IPS DF 4.7 (cell line): Measurements from ENCODE around the gene CYFIP2.

Experiments
- DNase-seq: peaks from one replicate; pipeline ENCODE4 v3.0.0-alpha.2; 2013; ENCODE audit warnings: low spot score; ENCODE audit errors: extremely low read depth

CYFIP2 gene

DNA sequence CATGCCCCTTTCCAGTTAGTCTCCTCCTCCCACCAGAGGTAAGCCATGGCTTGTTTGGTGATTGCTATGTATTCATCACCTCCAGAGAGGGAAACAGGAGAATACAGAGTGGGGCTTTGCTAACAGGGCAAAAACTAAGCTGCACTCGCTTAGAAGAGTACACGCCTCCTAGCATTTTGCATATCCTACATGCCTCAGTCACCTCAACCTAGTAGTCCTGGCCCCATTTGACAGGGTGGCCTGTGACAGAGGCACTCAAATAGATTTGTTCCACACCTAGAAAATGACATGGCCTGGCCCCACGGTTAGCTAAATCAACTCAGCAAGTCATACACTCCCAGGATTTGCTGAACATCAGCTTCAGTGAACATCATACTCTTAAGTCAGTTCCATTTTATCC, 90.7 kb downstream of the CYFIP2 start:
- DNase-seq, result no peak

DNA sequence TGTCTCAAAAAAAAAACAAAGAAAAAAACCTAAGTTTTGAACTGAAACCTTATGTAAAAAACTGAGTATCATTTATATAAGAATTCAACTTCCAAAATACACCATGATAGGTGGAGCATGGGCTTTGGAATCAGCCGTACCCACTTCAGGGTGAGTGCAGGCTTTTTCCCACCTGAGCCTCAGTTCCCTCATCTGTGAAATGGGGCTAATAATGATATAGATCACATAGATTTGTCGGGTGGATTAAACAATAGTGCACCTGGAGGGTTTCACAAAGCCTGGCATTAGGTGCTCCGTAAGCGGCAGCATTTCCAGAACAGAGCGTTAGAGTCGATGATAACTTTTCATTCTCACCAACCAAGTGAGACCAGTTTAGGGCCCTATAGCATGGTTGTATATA, 91.9 kb downstream of the CYFIP2 start:
- no peak for DNase-seq

DNA sequence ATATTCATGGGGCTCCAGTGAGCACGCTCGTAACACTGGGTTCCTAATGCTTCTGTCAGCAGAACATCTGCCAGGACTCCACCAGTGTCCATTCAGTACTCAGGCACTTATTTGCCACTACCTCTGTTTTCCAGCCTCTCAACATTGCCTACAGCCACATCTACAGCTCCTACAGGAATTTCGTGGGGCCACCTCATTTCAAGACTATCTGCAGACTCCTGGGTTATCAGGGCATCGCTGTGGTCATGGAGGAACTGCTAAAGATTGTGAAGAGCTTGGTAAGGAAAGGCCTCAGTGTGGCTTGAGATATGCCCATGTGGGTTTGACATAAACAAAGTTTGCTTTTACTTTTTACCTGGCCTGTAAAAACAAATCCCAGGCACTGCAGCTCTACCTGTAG, 92.9 kb downstream of the CYFIP2 start:
- DNase-seq, result no peak

DNA sequence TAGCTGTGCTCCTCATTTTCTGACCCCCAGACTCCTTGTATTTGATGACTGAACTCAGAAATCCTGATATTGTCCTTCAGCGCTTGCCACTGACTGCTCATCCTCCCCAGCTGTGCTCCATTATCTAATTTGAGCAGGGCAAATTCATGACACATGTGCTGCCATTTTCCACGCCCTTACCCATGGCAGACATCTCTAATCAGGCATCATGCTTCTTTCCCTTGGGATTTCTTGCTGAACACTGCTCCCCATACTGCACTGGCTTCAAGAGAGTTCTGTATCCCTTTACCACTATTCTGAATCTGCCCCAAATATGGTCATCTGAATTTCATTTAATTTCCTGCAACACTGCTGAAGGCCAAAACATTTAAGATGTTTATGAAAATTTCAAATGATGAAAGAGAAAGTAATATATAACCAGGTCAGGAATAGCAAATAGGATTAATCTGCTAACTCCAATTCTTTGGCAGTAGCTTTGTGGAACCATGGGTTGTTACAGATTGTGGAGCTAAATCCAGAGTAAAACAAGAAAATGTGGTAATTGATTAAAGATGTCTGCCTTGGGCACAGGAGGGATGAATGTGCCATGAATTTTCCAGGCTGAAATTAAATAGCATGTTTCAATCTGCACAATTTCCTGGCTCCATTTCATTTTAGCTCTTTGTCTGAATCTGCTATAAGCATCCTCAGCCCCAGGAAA, 93.6 kb downstream of the CYFIP2 start:
- DNase-seq, result no peak

DNA sequence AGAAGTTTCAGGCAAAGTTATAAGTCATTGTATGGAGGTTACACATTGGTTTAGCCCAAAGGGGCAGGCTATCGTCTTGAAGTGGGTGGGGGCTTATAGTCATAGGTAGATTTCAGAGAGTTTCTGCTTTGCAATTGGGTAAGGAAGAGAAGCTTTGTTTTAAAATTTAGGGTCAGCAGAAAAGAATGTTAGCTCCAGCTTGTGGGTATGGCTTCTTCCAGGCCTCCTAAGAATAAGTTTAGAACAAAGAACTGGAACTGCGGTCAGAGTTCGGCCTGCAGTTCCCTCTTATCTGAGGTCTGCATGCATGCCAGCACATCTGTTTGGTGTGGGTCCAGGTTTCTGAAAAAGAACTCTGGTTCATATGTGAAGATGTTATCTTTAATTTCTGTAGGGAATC, 96.1 kb downstream of the CYFIP2 start:
- DNase-seq, result no peak

DNA sequence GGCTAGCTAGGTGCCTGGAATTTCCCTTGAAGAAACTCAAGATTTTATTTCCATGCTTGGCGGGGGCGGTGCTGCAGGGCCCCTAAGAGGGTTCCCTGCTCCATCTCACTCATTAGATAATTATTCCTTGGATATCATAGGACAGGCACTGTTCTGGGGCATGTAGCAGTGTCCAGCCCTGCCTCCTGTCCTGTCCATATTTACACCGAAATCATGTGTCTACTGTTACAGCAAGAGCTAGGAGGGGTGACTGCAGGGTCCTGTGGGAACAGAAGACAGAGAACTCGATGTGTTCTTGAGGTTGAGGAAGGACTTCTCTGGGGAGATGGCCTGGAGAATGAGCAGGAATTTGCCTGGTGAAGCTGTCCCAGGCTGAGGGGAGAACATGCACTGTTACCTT, 96.6 kb downstream of the CYFIP2 start:
- DNase-seq, result no peak

DNA sequence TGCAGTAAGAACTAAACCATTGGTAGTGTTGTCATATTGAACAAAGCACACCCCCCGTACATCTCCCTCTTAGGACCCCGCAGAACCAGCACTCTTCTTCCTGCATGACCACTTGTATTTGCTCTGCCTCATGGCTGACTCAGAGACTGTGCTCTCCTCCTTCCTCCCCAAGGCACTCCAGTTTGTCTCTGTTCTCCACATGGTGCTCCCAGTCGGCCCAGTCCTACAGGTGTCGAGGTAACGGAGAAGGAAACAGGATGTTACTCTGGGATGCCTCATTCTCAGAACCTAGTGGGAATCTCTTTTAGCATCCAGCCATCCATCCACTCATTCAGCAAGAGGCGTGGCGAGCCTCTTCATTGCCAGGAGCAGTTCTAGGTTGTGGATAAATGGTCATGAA, 97.1 kb downstream of the CYFIP2 start:
- DNase-seq, result no peak

DNA sequence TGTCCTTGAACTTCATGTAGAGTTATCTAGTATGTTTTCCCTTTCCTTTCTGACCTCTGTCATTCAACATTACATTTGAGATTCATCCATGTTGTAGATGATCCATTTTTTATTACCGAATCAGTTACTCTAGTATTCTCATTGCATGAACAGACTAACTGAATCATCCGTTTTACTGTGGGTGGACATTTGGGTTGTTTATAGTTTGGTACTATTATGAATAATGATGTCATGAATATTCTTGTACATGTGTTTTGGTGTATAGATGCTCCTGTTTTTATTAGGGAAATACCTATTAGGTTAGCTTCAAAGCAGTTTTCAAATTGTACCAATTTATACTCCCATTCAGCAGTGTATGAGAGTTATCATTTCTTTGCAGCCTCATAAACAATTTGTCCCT, 99.8 kb downstream of the CYFIP2 start:
- no peak for DNase-seq

DNA sequence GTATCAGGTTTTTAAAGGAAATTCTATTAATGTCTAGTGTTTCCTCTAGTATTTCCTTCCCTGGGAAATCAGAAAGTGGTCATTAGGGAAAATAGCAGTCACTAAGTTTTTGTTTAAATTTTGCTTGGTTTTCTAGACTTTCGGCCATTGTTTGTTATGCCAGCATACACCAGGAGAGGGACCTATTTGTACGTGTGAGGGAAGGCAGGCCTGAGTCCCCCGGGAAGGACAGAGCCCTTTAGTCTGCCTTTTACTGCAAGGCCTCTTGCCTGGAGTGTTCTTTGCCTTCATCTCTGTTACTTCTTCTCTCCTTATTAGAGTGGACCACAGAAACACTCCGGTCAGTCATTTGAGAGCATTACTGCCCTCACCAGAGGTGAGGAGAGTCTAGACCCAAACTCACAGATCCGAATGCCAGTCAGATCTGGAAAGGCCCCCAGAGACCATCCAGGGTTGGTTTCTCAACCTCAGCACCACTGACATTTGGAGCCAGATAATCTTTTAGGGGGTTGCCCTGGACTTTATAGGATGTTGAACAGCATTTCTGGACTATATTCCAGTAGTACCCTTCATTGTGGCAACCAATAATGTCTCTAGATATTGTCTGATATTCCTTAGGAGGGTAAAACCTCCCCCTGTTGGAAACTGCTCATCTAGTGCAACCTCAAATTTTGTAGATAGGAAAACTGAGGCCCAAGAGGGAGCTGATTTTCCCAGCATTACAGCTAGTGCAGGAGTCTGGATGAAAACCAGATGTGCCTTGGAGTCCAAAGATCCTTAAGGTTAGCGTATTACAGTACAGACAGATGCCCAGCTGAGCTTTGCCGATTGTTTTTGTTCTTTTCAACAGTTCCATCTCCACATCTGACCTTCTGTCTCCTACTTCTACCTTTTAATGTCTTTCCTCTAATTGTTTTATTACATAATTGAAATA, 101.1 kb downstream of the CYFIP2 start:
- no peak for DNase-seq

DNA sequence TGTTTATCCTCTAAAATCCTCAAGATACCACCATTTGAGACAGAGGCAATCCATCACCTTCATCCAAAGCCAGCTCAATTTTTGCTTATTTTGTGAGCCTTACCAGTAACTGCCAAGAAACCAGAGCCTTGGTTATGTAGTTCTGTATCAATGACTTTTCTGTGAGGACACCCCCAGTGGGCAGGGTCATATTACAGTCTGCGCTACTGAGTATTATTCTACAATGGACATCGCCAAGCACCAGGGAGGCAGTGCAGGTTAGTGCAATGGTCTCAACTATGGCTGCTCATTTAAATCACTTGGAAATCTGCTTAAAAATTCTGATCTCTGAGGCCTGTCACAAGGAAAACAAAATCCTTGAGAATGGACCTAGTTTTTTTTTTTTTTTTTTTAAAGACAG, 103.6 kb downstream of the CYFIP2 start:
- DNase-seq, result no peak

DNA sequence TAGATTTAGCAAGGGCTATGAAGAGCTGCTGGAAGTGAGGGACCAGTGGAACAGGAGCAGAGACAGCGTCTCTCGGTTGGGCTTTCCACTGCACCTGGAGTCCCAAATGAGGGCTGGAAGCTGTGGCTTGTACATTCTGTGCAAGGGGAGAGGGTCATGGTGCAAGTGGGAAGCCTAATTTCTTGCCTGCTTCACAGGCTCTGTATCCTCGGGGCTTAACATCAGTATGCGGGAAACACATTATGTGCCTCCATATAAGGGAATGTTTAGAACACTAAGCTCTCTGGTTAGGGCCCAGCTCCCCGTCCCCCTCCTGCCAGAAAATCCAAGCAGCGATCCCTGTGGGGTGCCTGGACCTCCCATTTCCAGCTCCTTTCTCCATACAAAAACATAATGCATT, 105.0 kb downstream of the CYFIP2 start:
- DNase-seq, result no peak

DNA sequence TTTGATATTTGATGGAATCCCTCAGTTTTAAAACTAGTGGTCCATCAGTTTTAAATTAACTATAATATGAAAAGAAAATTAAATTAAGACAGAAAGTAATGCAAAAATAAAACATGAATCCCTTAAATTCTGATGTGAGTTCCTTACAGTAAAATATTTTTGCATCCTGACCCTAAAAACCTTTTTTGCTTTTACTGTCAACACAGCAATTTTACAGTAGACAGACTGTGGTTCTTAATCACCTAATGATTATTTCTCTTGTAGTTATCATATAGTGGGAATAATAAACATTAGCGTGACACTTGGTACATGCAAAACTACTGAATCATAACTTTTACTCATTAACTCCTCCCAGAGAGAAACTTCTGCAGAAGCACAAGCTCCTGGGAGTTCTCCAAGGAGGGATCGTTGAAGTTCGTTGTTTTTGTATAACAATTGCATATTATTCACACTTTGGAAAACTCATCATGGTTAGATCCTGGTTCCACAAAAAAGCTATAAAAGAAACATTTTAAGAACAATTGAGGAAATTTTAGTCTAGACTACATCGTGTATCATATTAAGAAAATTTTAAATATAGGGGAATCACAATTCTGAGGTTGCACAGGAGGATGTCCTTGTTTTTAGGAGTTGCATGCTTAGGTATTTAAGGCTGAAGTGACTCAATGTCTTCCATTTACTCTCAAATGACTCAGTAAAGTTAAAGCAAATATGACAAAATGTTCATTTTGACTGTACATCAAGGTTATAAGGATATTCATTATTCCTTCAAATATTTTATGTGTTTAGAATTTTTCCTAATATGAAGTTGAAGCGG, 105.9 kb downstream of the CYFIP2 start:
- no peak for DNase-seq

DNA sequence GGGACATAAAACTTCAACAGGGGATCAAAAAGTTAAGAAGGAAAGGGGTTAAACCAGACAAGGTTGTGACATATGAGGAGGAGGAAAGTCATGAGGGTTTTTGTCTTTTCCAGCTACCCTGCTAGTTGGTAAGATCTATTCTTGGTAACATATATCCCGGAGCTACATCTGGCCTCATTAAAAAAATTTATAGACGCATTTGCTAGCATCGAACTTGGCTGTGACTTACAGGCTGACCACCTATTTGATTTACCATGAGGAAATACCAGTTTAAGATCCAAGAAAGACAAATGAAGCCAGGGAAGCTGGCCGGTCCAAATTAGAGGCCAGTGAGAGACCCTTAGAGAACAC, 106.5 kb downstream of the CYFIP2 start:
- DNase-seq, result no peak

DNA sequence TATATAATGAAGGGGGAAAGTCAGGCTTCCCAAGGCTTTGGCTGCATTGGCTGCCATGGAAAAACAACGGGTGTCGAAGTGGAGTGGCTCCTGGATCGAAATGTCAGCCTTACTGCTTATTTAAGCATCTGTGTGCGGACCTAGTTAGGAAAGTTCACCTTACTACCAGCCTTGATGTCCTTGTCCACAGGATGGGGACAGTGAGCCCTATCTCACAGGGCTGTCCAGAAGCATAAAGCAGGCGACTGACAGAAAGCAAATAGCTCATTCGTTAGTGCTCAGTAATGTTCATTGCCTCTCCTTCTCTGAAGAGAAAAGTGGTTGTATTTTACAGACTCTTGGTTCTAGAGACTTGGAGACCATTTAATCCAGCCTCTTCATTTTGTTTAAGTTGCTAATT, 112.6 kb downstream of the CYFIP2 start:
- DNase-seq, result no peak

DNA sequence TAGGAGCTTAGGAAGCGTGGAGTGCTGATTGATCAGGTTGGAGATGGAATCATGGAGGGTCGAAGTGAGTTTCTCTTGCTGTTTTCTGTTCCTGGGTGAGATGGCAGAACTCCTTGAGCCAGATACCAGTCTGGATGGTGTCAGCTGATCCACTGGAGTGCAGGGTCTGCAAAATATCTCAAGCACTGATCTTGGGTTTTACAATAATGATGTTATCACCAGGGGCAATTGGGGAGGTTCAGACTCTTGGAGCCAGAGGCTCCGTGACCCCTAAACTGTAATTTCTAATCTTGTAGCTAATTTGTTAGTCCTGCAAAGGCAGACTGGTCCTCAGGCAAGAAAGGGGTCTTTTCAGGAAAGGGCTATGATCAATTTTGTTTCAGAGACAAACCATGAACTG, 114.1 kb downstream of the CYFIP2 start:
- DNase-seq, result no peak

DNA sequence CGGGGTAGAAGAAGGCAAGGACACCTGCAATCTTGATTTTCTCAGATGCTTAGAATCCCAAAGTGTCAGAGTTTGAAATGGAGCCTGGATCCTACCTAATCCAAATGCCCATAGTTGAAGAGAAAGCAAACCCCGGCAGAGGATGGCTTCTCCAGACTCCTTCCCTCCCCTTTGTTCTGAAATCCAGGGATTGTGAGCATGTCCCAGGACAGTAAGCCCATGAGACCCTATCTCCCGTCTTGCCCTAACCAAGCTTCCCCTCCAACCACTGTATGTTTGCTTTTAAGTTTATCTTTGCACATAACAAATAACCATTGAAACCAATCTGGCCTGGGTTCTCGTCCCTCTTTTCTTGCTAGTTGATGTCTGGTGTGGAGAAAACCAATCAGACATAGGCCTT, 115.8 kb downstream of the CYFIP2 start:
- DNase-seq, result no peak

DNA sequence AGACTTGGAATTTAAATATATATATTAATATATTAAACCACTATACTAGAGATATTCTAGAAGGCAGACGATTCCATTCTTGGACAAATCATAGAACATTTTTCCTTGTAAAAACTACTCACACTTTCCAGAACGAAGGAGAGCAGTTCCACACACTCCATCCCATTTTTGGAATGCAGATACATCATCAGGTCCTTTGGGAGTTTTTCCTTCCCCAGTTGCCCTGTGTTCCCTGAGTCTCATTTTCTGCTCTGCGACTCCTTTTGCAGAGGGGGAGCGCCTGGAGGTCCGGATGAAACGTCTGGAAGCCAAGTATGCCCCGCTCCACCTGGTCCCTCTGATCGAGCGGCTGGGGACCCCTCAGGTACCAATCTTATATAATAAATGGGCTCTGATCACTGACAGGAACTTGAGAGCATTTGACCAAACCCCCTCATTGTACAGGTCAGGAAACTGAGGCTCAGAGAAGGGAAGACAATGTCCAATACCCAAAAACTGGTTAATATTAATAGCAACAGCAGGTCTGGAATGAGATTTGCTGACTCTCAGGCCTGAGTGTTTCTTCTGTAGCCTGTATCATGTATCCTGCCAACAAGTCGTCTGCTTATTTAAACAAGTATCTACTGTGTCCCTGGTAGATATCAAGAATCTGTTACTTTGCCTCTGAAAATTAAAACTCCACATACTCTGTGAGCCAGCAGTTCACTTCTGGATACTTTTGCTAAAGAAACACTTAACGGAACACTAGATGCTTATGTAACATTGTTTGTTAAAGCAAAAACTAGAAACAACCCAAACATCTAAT, 117.3 kb downstream of the CYFIP2 start:
- DNase-seq, result no peak

DNA sequence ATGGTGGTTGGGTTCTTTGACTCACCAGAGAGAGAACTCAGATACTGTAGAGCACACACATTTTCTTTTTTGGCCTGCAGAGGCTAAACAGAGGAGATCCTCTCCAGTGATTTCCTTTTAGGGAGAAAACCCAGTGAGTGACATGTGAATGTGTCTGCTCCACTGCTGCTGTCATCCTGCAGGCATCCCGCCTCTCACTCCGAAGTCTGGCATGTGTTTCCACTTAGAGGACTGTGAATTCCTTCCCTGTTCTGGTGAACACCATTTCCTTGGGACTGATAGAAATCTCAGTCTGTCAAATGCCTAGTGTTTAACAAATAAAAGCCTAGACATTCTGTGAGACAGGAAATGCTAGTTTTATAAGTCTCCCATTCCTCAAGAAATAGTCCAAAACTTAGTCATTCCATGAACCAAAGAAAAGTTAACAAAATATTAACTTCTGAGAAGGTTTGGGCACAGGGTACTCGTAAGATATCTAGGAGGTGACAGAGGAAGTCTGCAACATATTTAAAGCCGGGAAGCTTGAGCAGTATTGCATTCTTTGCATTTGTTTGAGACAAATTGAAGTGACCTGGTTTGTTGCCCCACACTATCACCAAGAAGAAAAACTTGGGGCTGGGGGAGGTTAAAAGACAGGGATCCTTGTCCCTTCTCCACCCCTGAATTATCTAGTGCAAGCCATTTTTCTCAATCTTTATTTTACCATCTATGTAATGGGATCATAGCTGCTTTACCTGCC, 119.2 kb downstream of the CYFIP2 start:
- no peak for DNase-seq

DNA sequence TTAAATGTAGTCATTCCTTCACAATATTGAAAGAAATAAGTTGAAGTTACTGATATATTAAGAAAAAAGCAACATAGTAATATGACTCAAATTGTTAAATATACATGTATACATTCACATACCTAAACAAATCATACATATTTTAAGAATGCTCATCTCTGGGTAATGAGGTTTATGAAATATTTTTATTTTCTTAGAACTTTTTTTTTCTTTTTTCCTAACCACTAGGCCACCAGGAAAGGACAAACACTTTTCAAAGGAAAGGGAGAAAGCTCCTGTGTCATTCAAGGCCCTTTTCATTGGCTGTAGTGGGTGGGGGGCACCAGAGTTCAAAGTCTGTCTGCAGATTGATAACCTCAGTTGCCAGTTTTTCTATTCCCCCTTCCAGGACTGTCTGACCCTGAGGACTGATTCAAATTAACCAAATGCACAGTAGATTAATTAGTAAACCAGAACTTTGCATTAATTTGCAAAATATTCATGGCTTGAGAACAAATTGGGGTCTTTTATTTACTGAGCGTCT, 121.2 kb downstream of the CYFIP2 start:
- no peak for DNase-seq

DNA sequence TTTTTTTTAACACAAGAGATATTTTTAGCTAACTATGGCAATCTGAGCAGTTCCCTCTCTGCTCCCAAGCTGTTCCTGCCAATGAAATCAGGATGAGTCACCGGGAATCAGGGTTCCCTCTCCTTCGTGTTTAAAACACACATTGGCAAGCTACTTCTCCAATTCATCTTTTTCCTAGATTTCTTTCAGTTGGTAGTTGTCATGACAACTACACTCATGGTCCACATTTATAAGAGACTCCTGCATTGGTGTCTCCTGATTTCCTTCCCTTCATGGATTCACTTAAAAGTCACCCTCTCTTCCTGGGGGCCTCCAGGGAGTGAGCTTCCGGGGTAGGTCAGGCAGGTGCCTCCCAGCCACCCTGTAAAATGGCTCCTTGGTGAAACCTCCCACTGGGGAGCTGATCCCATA, 121.8 kb downstream of the CYFIP2 start:
- no peak for DNase-seq
